Ascending aorta (tissue), 2 donors: ENCODE measurements around the gene ERFE. TPM values are rescaled to one million over a fixed set of nuclear protein-coding genes. Genes with fewer than 3 reads are reported as not detected.

Experiments
- DNase-seq, 2 donors: peaks; one replicate each; pipeline ENCODE4 v3.0.0-alpha.2; 2019; ENCODE audit warnings: low spot score in 2 of 2
- H3K27ac ChIP-seq, 2 donors: fragments of 200-600 bp; sonication (generic); one replicate each; pipeline ENCODE4 v1.5.1; 2016 to 2017; ENCODE audit warnings: mild to moderate bottlenecking in 1 of 2
- H3K27me3 ChIP-seq: fragments of 200-600 bp; sonication (generic); one replicate; pipeline ENCODE4 v1.5.1; 2017
- H3K36me3 ChIP-seq, 2 donors: fragments of 200-600 bp; sonication (generic); one replicate each; pipeline ENCODE4 v1.5.1; 2016
- H3K4me1 ChIP-seq, 2 donors: fragments of 200-600 bp; sonication (generic); one replicate each; pipeline ENCODE4 v1.5.1; 2016 to 2017; ENCODE audit warnings: mild to moderate bottlenecking in 1 of 2
- H3K4me3 ChIP-seq, 2 donors: fragments of 200-600 bp; sonication (generic); one replicate each; pipeline ENCODE4 v1.5.1; 2016 to 2017; ENCODE audit warnings: mild to moderate bottlenecking in 1 of 2
- H3K9me3 ChIP-seq, 2 donors: fragments of 200-600 bp; sonication (generic); one replicate each; pipeline ENCODE4 v1.5.1; 2016
- CTCF ChIP-seq, 3 experiments: fragments of 200-600 bp in 2 of 3; fragments of 450-650 bp in 1 of 3; sonication (generic) in 2 of 3; IDR thresholded peaks; one replicate each; pipeline ENCODE4 v1.5.1; 2016 to 2019; ENCODE audit warnings: antibody characterized with exemption in 3 of 3, mild to moderate bottlenecking in 1 of 3, moderate library complexity in 1 of 3
- intact Hi-C: fragments of 100-400 bp; cut with DNase I; formaldehyde crosslinking; loops from one replicate; pipeline ENCODE4 v1.15.1; 2023
- total RNA-seq: library from RNA; depleted of rRNA; stranded (reverse); fragments of >200 nt; gene quantifications from one replicate; pipeline ENCODE4 v1.1.0, GENCODE V29; 2016

Gene ERFE
- total RNA-seq, 1 donor from 2014 or later = 3.3 TPM

GRCh38 chr2:238121511-238122286 lies 37.1 kb upstream of the ERFE start:
- Histone ChIP-seq H3K4me1 (peaks cover 0 to 4% of the 10 kb centered on the region in 2 donors), H3K36me3 (no peaks in the 10 kb centered on the region), H3K9me3 (no peaks in the 10 kb centered on the region), H3K27me3 (no peaks in the 10 kb centered on the region), H3K27ac (no peak overlapping the region), H3K4me3 (no peak overlapping the region)
- TF ChIP-seq CTCF (IDR thresholded peaks at IDR 0.05) = no peak
- DNase-seq = no peak
- intact Hi-C loops = no loop called here

DNA sequence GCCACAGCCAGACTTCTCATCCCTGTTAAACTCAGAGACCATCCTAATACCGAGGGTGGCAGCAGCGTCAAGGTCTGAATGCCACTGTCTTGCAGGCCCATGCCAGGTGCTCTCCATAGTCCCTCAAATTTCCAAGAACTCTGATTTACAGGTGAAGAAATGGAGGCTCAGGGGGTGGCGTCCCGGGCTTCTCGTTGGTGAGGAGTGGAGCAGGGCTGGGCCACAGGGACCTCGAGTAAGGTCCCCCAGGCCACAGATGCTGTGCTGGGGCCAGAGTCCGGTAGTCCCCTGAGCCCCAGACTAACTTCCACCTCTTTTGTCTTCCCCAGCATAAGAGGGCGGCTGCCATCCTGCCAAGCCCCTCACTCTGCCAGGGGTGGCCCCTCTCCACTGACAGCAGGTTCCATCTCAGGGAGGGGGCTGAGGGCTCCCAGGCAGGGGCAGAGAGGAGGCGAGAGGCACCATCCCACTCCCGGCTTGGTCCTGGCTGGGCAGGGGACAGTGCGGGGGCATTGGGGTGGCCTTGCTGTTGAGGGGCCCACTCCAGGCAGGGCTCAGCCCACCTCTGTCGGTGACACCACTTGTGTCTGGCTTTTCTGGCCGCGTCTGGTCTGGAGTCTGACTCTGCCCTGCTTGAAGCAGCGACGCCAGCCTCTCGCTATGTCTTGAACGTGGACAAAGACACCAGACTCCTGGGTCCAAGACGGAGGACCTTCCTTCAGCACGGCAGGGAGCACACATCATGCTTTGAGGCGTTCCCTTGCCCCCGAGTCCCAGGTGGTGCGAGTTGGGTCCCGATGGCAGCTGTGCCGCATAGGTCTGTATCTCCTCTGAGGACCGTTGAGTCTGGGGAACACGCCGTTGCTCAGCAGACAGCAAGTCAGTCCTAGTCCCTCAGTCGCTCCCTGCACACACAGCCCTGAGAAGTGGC lies 36.2 kb upstream of the ERFE start:
- peaks cover 0 to 4% of the 10 kb centered on the region in 2 donors for H3K4me1 ChIP-seq
- no peak overlapping the region for H3K4me3 ChIP-seq
- no peak for TF ChIP-seq CTCF (IDR thresholded peaks at IDR 0.05)
- no peaks in the 10 kb centered on the region for H3K36me3 ChIP-seq
- no peaks in the 10 kb centered on the region for H3K27me3 ChIP-seq
- no peaks in the 10 kb centered on the region for H3K9me3 ChIP-seq
- no peak for DNase-seq
- no peak overlapping the region for H3K27ac ChIP-seq
- intact Hi-C loops = no loop called here

- intact Hi-C loops = no loop called here
- no peak overlapping the region for H3K27ac ChIP-seq
- DNase-seq = no peak
Measured at GRCh38 chr2:238123218-238123971, 35.4 kb upstream of the ERFE start.

DNA sequence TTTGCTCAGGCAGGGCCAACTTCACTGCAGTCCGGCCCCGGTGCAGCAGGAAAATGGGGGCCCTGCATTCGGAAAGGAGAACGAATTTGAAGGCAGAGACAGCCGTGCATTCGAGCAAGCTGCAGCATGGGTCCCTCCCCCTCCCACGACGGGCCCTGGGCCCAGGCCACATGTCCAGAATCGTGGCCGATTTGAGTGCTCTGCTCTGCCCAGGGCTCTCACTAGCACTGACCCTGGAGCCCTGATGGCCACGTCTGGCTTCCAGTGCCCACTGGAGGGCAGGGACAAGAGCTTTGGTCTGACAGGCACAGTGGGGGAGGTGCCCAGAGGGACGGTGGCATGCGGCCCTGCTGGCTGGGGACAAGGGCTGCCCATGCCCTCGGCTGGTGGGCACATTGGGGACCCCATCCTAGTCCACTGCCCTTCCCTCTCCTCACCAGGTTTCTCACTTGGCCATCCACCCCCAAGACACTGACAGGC lies 34.7 kb upstream of the ERFE start:
- H3K27ac ChIP-seq = no peak overlapping the region
- TF ChIP-seq CTCF (IDR thresholded peaks at IDR 0.05) = no peak
- DNase-seq = no peak
- H3K4me1 ChIP-seq = peaks cover 0 to 4% of the 10 kb centered on the region in 2 donors
- H3K36me3 ChIP-seq = no peaks in the 10 kb centered on the region
- no peaks in the 10 kb centered on the region for H3K27me3 ChIP-seq
- H3K4me3 ChIP-seq = no peak overlapping the region
- H3K9me3 ChIP-seq = no peaks in the 10 kb centered on the region
- intact Hi-C loops = no loop called here

More at GRCh38 chr2:238123218-238123971, 35.4 kb upstream of the ERFE start:
- TF ChIP-seq CTCF (IDR thresholded peaks at IDR 0.05) = no peak
- Histone ChIP-seq H3K27me3 (no peaks in the 10 kb centered on the region), H3K36me3 (no peaks in the 10 kb centered on the region), H3K4me3 (no peak overlapping the region), H3K4me1 (peaks cover 0 to 4% of the 10 kb centered on the region in 2 donors), H3K9me3 (no peaks in the 10 kb centered on the region)

DNA sequence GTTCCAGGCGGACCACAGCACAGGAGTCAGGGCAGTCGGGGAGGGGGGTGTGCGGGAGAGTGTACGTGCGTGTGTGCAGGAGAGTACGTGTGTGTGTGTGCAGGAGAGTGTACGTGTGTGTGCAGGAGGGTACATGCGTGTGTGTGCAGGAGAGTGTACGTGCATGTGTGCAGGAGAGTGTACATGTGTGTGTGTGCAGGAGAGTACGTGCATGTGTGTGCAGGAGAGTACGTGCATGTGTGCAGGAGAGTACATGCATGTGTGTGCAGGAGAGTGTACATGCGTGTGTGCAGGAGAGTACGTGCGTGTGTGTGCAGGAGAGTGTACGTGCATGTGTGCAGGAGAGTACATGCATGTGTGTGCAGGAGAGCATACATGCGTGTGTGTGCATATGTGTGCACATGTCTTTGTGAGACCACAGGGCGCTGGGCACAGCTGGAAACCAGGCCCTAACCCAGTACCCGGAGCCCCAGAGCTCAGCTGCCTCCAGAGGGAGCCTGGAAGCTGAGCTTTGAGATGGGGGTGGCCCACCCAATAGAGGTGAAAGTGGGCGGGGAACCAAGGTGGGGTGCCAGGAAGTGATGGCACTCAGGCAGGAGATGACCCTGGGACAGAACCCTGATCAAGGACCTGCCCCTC lies 34.2 kb upstream of the ERFE start:
- H3K4me3 ChIP-seq = no peak overlapping the region
- intact Hi-C loops = no loop called here
- no peaks in the 10 kb centered on the region for H3K27me3 ChIP-seq
- no peak for TF ChIP-seq CTCF (IDR thresholded peaks at IDR 0.05)
- peaks cover 0 to 4% of the 10 kb centered on the region in 2 donors for H3K4me1 ChIP-seq
- H3K27ac ChIP-seq = no peak overlapping the region
- no peak for DNase-seq
- H3K36me3 ChIP-seq = no peaks in the 10 kb centered on the region
- no peaks in the 10 kb centered on the region for H3K9me3 ChIP-seq
